ENCODE measurements around the gene NPM1. TPM values are rescaled to one million over a fixed set of nuclear protein-coding genes. Genes with fewer than 3 reads are reported as not detected.

Gene NPM1
- total RNA-seq, 1 experiment from 2014 or later = 3,122 TPM

- H3K23ac ChIP-seq (ENCODE audit: insufficient read length, low read depth, low read length) = no peak within 1 kb of the TSS
- no peaks in the 10 kb centered on the region for H3K79me2 ChIP-seq (ENCODE audit: insufficient read depth, low read length)
- peaks cover 52% of the 10 kb centered on the region for H3K27me3 Mint-ChIP-seq (ENCODE audit: low read depth)
- H3K4me1 ChIP-seq (ENCODE audit: insufficient read depth, low read length) = no peaks in the 10 kb centered on the region; the same call in 1 of the 2 replicates
- no peaks in the 10 kb centered on the region; a peak in 1 of 5 replicates for H3K9me3 Mint-ChIP-seq
- H2BK20ac ChIP-seq (ENCODE audit: low read depth, low read length, poor library complexity, severe bottlenecking) = no peak within 1 kb of the TSS
- H3K36me3 Mint-ChIP-seq (ENCODE audit: insufficient read depth in 1 of 3, low read depth in 3 of 3) = peaks cover 0 to 2% (median 0%) of the 10 kb centered on the region in 3 experiments; a peak in 2 of 7 replicates
- H4K20me1 ChIP-seq (ENCODE audit: control insufficient read depth, insufficient read depth, insufficient read length) = peaks cover 2% of the 10 kb centered on the region
- peaks cover 16% of the 10 kb centered on the region for H3K23me2 ChIP-seq (ENCODE audit: insufficient read length, low read depth, low read length, poor library complexity, severe bottlenecking)
- WGBS (ENCODE audit: extremely low coverage, insufficient read length, low lambda C conversion rate) = no CpG with 5 or more reads among the region's 74 CpGs
- H3K4me2 ChIP-seq (ENCODE audit: insufficient read depth, insufficient read length, low read length) = peak within 1 kb of the TSS; percentile 98
- H3K4me3 Mint-ChIP-seq = peak within 1 kb of the TSS; percentile 67 to 89
- no peak within 1 kb of the TSS for H2BK12ac ChIP-seq (ENCODE audit: insufficient read length, low read depth, low read length)
- no peak within 1 kb of the TSS for H3K27ac ChIP-seq (ENCODE audit: insufficient read length, low read depth, low read length)
- H3K79me1 ChIP-seq (ENCODE audit: insufficient read depth, low read depth, low read length, poor library complexity, severe bottlenecking) = no peaks in the 10 kb centered on the region
- H2AK5ac ChIP-seq (ENCODE audit: insufficient read length, low read length) = no peak within 1 kb of the TSS
- H3K56ac ChIP-seq (ENCODE audit: insufficient read length, low read depth, low read length) = no peak within 1 kb of the TSS
- H3K9me3 ChIP-seq (ENCODE audit: control insufficient read depth, low read depth, low read length) = no peaks in the 10 kb centered on the region
- H3K27ac Mint-ChIP-seq = peak within 1 kb of the TSS in 1 of 3 experiments; percentile 74; a peak in 1 of 7 replicates
- H4K5ac ChIP-seq (ENCODE audit: insufficient read length, low read depth, low read length) = no peak within 1 kb of the TSS
- H3K18ac ChIP-seq (ENCODE audit: insufficient read length, low read depth, low read length) = no peak within 1 kb of the TSS
- no peak within 1 kb of the TSS for H4K8ac ChIP-seq (replicated peaks; ENCODE audit: insufficient read length, low read depth, low read length)
- no peak within 1 kb of the TSS for H2BK120ac ChIP-seq (ENCODE audit: low read depth, low read length, poor library complexity, severe bottlenecking)
- DNase-seq = peak; percentile 86
- H2AFZ ChIP-seq (ENCODE audit: low read length) = no peak within 1 kb of the TSS
- H3K9ac ChIP-seq (ENCODE audit: extremely low read depth, insufficient read length, low read length) = no peak within 1 kb of the TSS
- no peak within 1 kb of the TSS for H4K91ac ChIP-seq (ENCODE audit: insufficient read length, low read depth, low read length)
- no peak within 1 kb of the TSS for H3T11ph ChIP-seq (ENCODE audit: low read length)
- H3K4me1 Mint-ChIP-seq = peaks cover 18 to 38% of the 10 kb centered on the region in 2 experiments
- no peak within 1 kb of the TSS for H3K4ac ChIP-seq (ENCODE audit: low read depth, low read length)
- TF ChIP-seq CTCF (conservative IDR thresholded peaks at IDR 0.05) = peak; percentile 38; the same call in 1 of the 3 replicates
- H3K14ac ChIP-seq (ENCODE audit: insufficient read depth, low read length) = peak within 1 kb of the TSS; percentile 76
- H2BK5ac ChIP-seq (ENCODE audit: insufficient read length, low read length) = no peak within 1 kb of the TSS
- peaks cover 13% of the 10 kb centered on the region; the same call in 1 of the 2 replicates for H3K27me3 ChIP-seq (ENCODE audit: insufficient read depth, low read length)
- H2BK15ac ChIP-seq (ENCODE audit: low read depth, low read length) = no peak within 1 kb of the TSS
Measured at GRCh38 chr5:171418982-171419687, 31.5 kb downstream of the NPM1 start, which contains the start of gene FGF18. FGF18 (plus strand) TSS chr5:171419647; CDS start chr5:171420200, 553 bp downstream.
